ENCODE data around the gene XYLB.

XYLB gene

DNA sequence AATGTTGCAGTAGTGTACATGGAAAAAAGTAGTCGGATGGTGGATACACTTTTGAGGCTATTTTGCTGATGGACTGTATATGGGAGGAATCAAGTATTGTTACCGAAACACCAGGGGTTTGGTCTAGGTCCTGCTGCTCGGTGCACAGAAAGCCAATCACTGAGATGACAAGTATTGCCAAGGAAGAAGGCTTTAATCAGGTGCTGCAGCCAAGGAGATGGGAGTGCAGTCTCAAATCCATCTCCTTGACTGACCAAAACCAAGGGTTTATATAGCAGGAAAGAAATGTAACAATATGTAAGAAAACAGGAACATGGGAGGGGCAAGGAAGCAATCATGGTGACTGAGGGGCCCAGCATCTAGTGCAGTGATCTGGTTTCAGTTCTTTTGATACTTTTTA lies 104.3 kb downstream of the XYLB start:
- no peak overlapping the region for H2AFZ ChIP-seq (ENCODE audit: low read depth)
- H3K4me3 ChIP-seq (IDR thresholded peaks at IDR 0.05; ENCODE audit: insufficient read depth, low read depth, low read length), result no peak overlapping the region
- no peaks in the 10 kb centered on the region for H3K27me3 ChIP-seq (ENCODE audit: insufficient read depth, low read depth)
- TF ChIP-seq, protein P1, sequence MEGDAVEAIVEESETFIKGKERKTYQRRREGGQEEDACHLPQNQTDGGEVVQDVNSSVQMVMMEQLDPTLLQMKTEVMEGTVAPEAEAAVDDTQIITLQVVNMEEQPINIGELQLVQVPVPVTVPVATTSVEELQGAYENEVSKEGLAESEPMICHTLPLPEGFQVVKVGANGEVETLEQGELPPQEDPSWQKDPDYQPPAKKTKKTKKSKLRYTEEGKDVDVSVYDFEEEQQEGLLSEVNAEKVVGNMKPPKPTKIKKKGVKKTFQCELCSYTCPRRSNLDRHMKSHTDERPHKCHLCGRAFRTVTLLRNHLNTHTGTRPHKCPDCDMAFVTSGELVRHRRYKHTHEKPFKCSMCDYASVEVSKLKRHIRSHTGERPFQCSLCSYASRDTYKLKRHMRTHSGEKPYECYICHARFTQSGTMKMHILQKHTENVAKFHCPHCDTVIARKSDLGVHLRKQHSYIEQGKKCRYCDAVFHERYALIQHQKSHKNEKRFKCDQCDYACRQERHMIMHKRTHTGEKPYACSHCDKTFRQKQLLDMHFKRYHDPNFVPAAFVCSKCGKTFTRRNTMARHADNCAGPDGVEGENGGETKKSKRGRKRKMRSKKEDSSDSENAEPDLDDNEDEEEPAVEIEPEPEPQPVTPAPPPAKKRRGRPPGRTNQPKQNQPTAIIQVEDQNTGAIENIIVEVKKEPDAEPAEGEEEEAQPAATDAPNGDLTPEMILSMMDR (conservative IDR thresholded peaks at IDR 0.05; ENCODE audit: low read depth, low read length), result no peak
- H3K27ac ChIP-seq, result no peak overlapping the region
- no peaks in the 10 kb centered on the region for H4K20me1 ChIP-seq (ENCODE audit: insufficient read depth)
- no peak overlapping the region for H3K9ac ChIP-seq
- H3K36me3 ChIP-seq (ENCODE audit: insufficient read depth), result no peaks in the 10 kb centered on the region
- no peak overlapping the region for H3K4me2 ChIP-seq
- no peaks in the 10 kb centered on the region for H3K79me2 ChIP-seq (ENCODE audit: insufficient read depth, low read depth)
- H3K4me1 ChIP-seq (ENCODE audit: low read depth, poor library complexity, severe bottlenecking), result peaks cover 3% of the 10 kb centered on the region

DNA sequence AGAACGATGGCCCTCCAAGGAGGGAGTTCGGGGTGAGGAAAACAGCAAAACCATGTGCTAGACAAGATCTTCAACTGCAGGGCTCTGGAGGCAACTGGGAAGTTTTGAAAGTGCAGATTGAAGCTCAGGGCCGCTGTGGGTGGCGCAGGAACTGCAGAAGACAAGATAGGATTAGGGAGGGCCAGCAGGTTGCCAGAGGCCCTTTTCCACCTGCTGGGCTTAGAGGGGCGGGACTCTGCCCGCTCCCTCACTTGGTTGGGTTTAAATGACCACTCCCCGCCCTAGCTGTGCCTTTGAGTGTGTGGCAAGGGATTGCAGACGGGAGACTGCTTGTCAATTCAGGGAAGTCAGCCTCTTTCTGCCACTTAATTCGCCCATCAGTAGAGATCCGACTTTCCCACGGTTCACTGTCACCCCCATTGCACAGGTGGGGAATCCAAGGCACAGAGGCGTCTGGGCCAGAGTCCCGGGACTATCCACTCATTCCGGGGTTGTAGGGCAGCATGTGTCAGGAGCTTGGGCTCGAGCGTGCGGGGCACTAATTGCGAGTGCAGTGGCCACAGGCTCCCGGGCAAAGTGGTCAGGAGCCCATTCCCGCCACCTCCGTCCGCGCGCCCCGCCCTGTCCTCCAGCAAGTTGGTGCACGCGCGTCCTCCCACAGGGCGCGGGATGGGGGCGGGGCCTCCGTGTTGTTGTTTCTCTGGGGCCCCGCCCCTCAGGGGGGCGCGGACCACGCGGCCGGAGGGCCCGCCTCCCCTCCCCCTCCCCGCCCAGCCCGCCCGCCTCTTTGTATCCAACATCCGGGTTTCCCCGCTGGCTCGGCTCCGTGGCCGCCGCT lies 106.7 kb downstream of the XYLB start, which contains the start of gene ACVR2B:
Gene ACVR2B, plus strand, starts transcription at position 816 of the 838 bp plus-strand sequence. CDS start 433 bp downstream, outside the sequence.
- peak within 1 kb of the TSS; percentile 45; the same call in 1 of the 2 replicates for H3K4me2 ChIP-seq
- peak within 1 kb of the TSS; percentile 44; the same call in 1 of the 2 replicates for H3K27ac ChIP-seq
- H3K4me3 ChIP-seq (IDR thresholded peaks at IDR 0.05; ENCODE audit: insufficient read depth, low read depth, low read length), result no peak within 1 kb of the TSS
- peaks cover 3% of the 10 kb centered on the region for H3K4me1 ChIP-seq (ENCODE audit: low read depth, poor library complexity, severe bottlenecking)
- no peaks in the 10 kb centered on the region for H4K20me1 ChIP-seq (ENCODE audit: insufficient read depth)
- no peaks in the 10 kb centered on the region for H3K79me2 ChIP-seq (ENCODE audit: insufficient read depth, low read depth)
- TF ChIP-seq, protein P1 (conservative IDR thresholded peaks at IDR 0.05; ENCODE audit: low read depth, low read length), result no peak
- no peaks in the 10 kb centered on the region for H3K36me3 ChIP-seq (ENCODE audit: insufficient read depth)
- H3K9ac ChIP-seq, result peak within 1 kb of the TSS; percentile 77
- peak within 1 kb of the TSS; percentile 67 for H2AFZ ChIP-seq (ENCODE audit: low read depth)
- no peaks in the 10 kb centered on the region for H3K27me3 ChIP-seq (ENCODE audit: insufficient read depth, low read depth)

DNA sequence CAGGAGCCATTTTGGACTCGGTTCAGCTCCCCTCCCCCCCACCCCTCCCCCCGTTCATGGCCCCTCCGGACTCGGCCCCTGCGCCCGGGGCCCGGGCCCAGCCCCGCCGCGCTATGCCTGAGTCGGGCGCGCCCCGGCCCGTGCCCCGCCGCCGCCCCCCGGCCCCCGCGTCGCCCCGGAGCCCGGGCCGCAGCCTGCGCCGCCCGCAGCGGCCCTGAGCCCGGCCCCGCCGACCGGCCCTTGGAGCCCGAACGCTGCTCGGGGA lies 107.3 kb downstream of the XYLB start:
- peak overlapping the region; percentile 44; the same call in 1 of the 2 replicates for H3K27ac ChIP-seq
- no peaks in the 10 kb centered on the region for H3K36me3 ChIP-seq (ENCODE audit: insufficient read depth)
- peaks cover 3% of the 10 kb centered on the region for H3K4me1 ChIP-seq (ENCODE audit: low read depth, poor library complexity, severe bottlenecking)
- TF ChIP-seq, protein P1 (conservative IDR thresholded peaks at IDR 0.05; ENCODE audit: low read depth, low read length), result no peak
- H3K4me2 ChIP-seq, result no peak overlapping the region
- no peaks in the 10 kb centered on the region for H3K27me3 ChIP-seq (ENCODE audit: insufficient read depth, low read depth)
- no peaks in the 10 kb centered on the region for H3K79me2 ChIP-seq (ENCODE audit: insufficient read depth, low read depth)
- no peaks in the 10 kb centered on the region for H4K20me1 ChIP-seq (ENCODE audit: insufficient read depth)
- H3K9ac ChIP-seq, result peak overlapping the region; percentile 77; the same call in 1 of the 2 replicates
- no peak overlapping the region for H3K4me3 ChIP-seq (IDR thresholded peaks at IDR 0.05; ENCODE audit: insufficient read depth, low read depth, low read length)
- H2AFZ ChIP-seq (ENCODE audit: low read depth), result no peak overlapping the region; the same call in 1 of the 2 replicates

DNA sequence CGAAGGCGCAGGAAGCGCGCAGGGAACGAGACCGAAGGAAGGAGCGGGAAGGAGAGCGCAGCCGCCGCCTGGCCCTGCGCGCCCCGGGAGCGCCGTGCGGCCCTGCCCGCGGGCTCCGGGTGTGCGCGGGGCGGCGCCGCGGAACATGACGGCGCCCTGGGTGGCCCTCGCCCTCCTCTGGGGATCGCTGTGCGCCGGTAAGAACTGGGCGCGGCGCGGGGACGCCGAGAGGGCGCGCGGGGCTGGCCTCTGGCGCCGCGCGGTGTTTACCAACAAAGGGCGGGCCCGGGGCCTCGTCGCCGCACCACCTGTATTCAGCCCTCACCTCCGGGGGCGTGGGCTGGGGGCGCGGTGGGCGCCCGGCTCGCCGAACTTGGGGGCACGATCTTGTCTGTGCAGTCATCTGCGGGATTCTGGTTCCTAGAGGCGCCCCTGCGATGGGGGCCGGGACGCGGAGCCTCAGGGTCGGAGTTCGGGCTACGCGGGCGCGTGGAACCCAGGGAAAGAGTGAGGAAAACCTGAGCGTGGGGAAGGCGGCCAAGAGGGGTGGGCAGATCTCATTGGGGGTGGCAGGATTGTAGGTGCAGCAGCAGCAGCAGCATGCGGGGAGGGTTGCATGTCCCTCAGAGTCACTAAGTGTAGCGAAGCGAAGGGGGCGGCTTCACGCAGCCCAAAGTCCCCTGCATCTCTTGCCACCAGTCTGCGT lies 107.7 kb downstream of the XYLB start:
- Histone ChIP-seq H3K27ac (peak overlapping the region; percentile 44; the same call in 1 of the 2 replicates), H3K4me2 (peak overlapping the region; percentile 45; the same call in 1 of the 2 replicates), H3K9ac (peak overlapping the region; percentile 77), H3K4me3 (IDR thresholded peaks at IDR 0.05; ENCODE audit: insufficient read depth, low read depth, low read length) (no peak overlapping the region), H4K20me1 (ENCODE audit: insufficient read depth) (no peaks in the 10 kb centered on the region), H3K4me1 (ENCODE audit: low read depth, poor library complexity, severe bottlenecking) (peaks cover 3% of the 10 kb centered on the region), H2AFZ (ENCODE audit: low read depth) (peak overlapping the region; percentile 67), H3K27me3 (ENCODE audit: insufficient read depth, low read depth) (no peaks in the 10 kb centered on the region), H3K79me2 (ENCODE audit: insufficient read depth, low read depth) (no peaks in the 10 kb centered on the region), H3K36me3 (ENCODE audit: insufficient read depth) (no peaks in the 10 kb centered on the region)
- TF ChIP-seq, protein P1 (conservative IDR thresholded peaks at IDR 0.05; ENCODE audit: low read depth, low read length), result no peak

All from KMS-11 (cell line).